Measurements from ENCODE around the gene PRR16.

DNA sequence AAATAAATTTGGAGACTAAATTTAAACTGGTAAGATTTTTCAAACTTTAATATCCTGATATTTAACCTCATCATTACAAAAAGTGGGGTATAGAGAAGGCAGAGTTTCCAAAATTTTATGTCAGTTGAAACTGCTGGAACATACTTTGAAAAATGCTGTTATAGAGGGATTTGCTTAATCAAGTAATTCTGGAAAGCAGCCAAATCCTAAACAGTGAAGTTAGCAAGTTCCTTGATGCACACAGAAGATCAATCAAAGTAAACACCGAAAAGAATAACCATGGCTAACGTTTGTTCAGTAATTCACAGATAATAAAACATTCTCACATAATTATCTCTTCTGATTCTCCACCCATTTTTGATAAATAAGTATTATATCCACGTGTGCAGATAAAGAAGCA lies 8.1 kb upstream of the PRR16 start:
- TF ChIP-seq EP300 (IDR thresholded peaks at IDR 0.05) (no peak), POLR2A (IDR thresholded peaks at IDR 0.05; ENCODE audit: low read depth) (no peak)

All from esophagus muscularis mucosa (tissue), 2 donors.